Fibroblast of lung (primary cell): Measurements from ENCODE around the gene ZNF230. TPM values are rescaled to one million over a fixed set of nuclear protein-coding genes. Genes with fewer than 3 reads are reported as not detected.

Experiments used
- DNase-seq, 2 donors: peaks; one replicate each; pipeline versions ENCODE4 v3.0.0 to v3.0.0-alpha.2; 2010; ENCODE audit warnings: low read depth in 2 of 2
- H2AFZ ChIP-seq: 2 replicates; pipeline ENCODE4 v1.5.1; 2012; ENCODE audit warnings: low read length, control low read depth, inconsistent platforms
- H3K27ac ChIP-seq: 2 replicates; pipeline ENCODE4 v1.5.1; 2011; ENCODE audit warnings: low read length, control low read depth; ENCODE audit not compliant: insufficient read depth
- H3K27me3 ChIP-seq: 2 replicates; pipeline ENCODE4 v1.5.1; 2011; ENCODE audit warnings: mild to moderate bottlenecking, low read length; ENCODE audit not compliant: control insufficient read depth, insufficient read depth
- H3K36me3 ChIP-seq: 2 replicates; pipeline ENCODE4 v1.5.1; 2011; ENCODE audit warnings: low read length; ENCODE audit not compliant: control insufficient read depth, insufficient read depth
- H3K4me1 ChIP-seq: 2 replicates; pipeline ENCODE4 v1.5.1; 2011; ENCODE audit warnings: low read length; ENCODE audit not compliant: control insufficient read depth, insufficient read depth; ENCODE audit errors: extremely low read depth
- H3K4me2 ChIP-seq: 2 replicates; pipeline ENCODE4 v1.5.1; 2011; ENCODE audit warnings: low read length, control low read depth; ENCODE audit not compliant: insufficient read depth; ENCODE audit errors: extremely low read depth
- H3K4me3 ChIP-seq, 4 experiments: fragments of 200-600 bp in 1 of 4; sonication (generic) in 1 of 4; replicated peaks in 1 of 4; 2 replicates each; pipeline ENCODE4 v1.5.1; 2011 to 2016; ENCODE audit warnings: low read length in 4 of 4, low read depth in 3 of 4, mild to moderate bottlenecking in 3 of 4, control low read depth in 2 of 4, inconsistent platforms in 1 of 4, mixed read lengths in 1 of 4; ENCODE audit not compliant: insufficient read depth in 1 of 4; ENCODE audit errors: control extremely low read depth in 1 of 4
- H3K79me2 ChIP-seq: 2 replicates; pipeline ENCODE4 v1.5.1; 2012; ENCODE audit warnings: mild to moderate bottlenecking, low read length, inconsistent platforms; ENCODE audit not compliant: control insufficient read depth, insufficient read depth
- H3K9ac ChIP-seq: 2 replicates; pipeline ENCODE4 v1.5.1; 2011; ENCODE audit warnings: mild to moderate bottlenecking, low read length, control low read depth; ENCODE audit not compliant: insufficient read depth
- H3K9me3 ChIP-seq: 2 replicates; pipeline ENCODE4 v1.5.1; 2012; ENCODE audit warnings: low read depth, low read length; ENCODE audit not compliant: control insufficient read depth, insufficient read depth
- H4K20me1 ChIP-seq: 2 replicates; pipeline ENCODE4 v1.5.1; 2011; ENCODE audit warnings: low read length; ENCODE audit not compliant: control insufficient read depth, insufficient read depth; ENCODE audit errors: extremely low read depth
- EZH2 ChIP-seq: IDR thresholded peaks from 2 replicates; pipeline ENCODE4 v1.5.1; 2012; ENCODE audit warnings: low read length, control low read depth, mild to moderate bottlenecking; ENCODE audit errors: missing control alignments
- polyA minus RNA-seq: library from RNA; depleted of rRNA, polyadenylated mRNA; stranded (reverse); fragments of >200 nt; gene quantifications from 2 replicates; pipeline ENCODE4 v1.2.3, GENCODE V29; 2011; ENCODE audit warnings: low replicate concordance
- polyA plus RNA-seq, 2 donors: library from polyadenylated mRNA; depleted of rRNA in 1 of 2; stranded (reverse) in 1 of 2; unstranded in 1 of 2; fragments of >200 nt; gene quantifications; 2 replicates each; pipeline ENCODE4 v1.2.1, GENCODE V29; 2011 to 2012; ENCODE audit warnings: missing spikeins in 1 of 2
- total RNA-seq: library from RNA; depleted of rRNA; stranded (reverse); fragments of >200 nt; gene quantifications from 2 replicates; pipeline ENCODE4 v1.2.1, GENCODE V29; 2014
- TF ChIP-seq, protein P1 (sequence below), 2 donors: IDR thresholded peaks in 1 of 2; conservative IDR thresholded peaks in 1 of 2; 1 replicate in 1 of 2; 2 replicates in 1 of 2; pipeline ENCODE4 v1.5.1; 2011 to 2012; ENCODE audit warnings: low read length in 2 of 2, control low read depth in 1 of 2, inconsistent platforms in 1 of 2, low read depth in 1 of 2, mild to moderate bottlenecking in 1 of 2

ZNF230 gene
- total RNA-seq = 4.0 and 4.6 TPM in 2 replicates
- polyA plus RNA-seq = 2.0 and 3.5 TPM in 2 replicates
- 1.4 and 1.8 TPM in 2 replicates for polyA plus RNA-seq (2012)
- polyA minus RNA-seq = 0.24 TPM in 1 of 2 replicates, not detected in the other

DNA sequence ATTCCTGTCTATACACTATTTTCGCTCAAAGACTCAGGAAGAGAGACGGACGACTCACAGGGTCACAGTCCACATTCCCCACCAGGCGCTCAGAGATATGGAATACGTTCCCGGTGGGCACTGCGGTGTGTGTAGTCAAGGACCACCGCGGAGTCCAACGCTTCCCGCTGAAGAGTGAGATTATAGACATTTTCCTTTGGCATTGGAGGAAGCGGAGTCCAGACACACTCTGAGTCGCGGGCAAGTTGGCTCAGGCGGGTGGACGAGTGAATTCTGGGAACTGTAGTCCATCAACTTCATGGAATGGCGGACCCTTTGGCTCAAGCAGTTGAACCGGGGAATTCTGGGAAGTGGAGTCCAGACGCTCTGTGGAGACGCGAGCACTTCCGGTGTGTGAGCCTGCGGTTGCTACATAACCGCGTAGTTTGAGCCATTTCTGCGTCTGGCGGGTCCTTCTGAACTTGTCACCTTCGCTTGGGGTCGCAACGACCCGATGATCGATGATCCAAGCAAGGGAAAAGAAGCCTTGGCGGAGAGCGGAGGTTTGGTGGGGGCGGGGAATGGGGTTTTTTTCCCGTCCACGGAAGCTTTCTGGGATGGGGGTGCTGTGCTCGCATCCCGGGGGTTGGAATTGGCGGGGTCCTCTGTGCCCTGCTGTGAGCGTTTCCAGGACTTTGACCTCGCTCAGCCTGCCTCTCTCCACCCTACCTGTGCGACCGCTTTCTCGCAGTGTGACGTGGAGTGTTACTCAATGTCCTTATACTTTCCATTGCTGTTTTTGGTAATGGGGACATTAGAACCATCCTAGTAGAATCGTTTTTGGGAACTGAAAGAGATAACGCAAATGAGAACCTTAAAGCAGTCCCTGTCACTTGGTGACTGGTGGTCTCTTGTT, at the start of gene ZNF230:
Gene ZNF230, plus strand, starts transcription at position 392 of the 895 bp plus-strand sequence. CDS start 4,122 bp downstream, outside the sequence.
- H3K27ac ChIP-seq = peak within 1 kb of the TSS; percentile 76
- H4K20me1 ChIP-seq = no peaks in the 10 kb centered on the region
- DNase-seq = peak; percentile 95
- TF ChIP-seq, protein P1, sequence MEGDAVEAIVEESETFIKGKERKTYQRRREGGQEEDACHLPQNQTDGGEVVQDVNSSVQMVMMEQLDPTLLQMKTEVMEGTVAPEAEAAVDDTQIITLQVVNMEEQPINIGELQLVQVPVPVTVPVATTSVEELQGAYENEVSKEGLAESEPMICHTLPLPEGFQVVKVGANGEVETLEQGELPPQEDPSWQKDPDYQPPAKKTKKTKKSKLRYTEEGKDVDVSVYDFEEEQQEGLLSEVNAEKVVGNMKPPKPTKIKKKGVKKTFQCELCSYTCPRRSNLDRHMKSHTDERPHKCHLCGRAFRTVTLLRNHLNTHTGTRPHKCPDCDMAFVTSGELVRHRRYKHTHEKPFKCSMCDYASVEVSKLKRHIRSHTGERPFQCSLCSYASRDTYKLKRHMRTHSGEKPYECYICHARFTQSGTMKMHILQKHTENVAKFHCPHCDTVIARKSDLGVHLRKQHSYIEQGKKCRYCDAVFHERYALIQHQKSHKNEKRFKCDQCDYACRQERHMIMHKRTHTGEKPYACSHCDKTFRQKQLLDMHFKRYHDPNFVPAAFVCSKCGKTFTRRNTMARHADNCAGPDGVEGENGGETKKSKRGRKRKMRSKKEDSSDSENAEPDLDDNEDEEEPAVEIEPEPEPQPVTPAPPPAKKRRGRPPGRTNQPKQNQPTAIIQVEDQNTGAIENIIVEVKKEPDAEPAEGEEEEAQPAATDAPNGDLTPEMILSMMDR (conservative IDR thresholded peaks at IDR 0.05 in 1 of 2, IDR thresholded peaks at IDR 0.05 in 1 of 2; ENCODE audit: low read depth in 1 of 2, low read length in 2 of 2) = no peak
- no peak for TF ChIP-seq EZH2
- peak within 1 kb of the TSS; percentile 98 for H2AFZ ChIP-seq
- peak within 1 kb of the TSS; percentile 52 to 96 (median 77) for H3K4me3 ChIP-seq
- no peaks in the 10 kb centered on the region for H3K27me3 ChIP-seq
- H3K9me3 ChIP-seq = no peaks in the 10 kb centered on the region
- peaks cover 3% of the 10 kb centered on the region for H3K4me1 ChIP-seq
- H3K4me2 ChIP-seq = peak within 1 kb of the TSS; percentile 86
- H3K79me2 ChIP-seq = peaks cover 4% of the 10 kb centered on the region
- H3K9ac ChIP-seq = peak within 1 kb of the TSS; percentile 57
- no peaks in the 10 kb centered on the region for H3K36me3 ChIP-seq

DNA sequence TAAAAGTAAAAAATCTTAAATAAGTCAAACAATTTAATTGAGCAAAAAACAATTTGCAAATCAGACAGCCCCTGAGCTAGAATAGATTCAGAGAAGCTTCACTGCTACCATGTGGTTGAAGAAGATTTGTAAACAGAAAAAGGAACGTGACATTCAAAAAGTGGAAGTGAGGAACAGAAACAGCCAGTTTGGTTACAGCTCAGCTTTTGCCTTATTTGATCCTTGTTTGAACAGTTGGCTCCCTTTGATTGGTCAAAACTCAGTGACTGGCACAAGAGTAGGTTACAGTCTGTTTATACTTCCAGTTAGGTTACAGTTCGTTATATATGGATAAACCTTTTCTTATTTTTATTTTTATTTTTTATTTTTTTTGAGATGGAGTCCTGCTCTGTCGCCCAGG, 45.9 kb upstream of the ZNF230 start:
- Histone ChIP-seq H4K20me1 (no peaks in the 10 kb centered on the region), H3K36me3 (no peaks in the 10 kb centered on the region), H3K27ac (no peak overlapping the region), H2AFZ (no peak overlapping the region), H3K79me2 (peaks cover 2% of the 10 kb centered on the region), H3K9me3 (no peaks in the 10 kb centered on the region), H3K27me3 (no peaks in the 10 kb centered on the region), H3K4me1 (peaks cover 2% of the 10 kb centered on the region), H3K9ac (no peak overlapping the region), H3K4me3 (no peak overlapping the region), H3K4me2 (no peak overlapping the region)
- no peak for TF ChIP-seq EZH2
- TF ChIP-seq, protein P1 (conservative IDR thresholded peaks at IDR 0.05 in 1 of 2, IDR thresholded peaks at IDR 0.05 in 1 of 2; ENCODE audit: low read depth in 1 of 2, low read length in 2 of 2) = no peak
- no peak for DNase-seq

DNA sequence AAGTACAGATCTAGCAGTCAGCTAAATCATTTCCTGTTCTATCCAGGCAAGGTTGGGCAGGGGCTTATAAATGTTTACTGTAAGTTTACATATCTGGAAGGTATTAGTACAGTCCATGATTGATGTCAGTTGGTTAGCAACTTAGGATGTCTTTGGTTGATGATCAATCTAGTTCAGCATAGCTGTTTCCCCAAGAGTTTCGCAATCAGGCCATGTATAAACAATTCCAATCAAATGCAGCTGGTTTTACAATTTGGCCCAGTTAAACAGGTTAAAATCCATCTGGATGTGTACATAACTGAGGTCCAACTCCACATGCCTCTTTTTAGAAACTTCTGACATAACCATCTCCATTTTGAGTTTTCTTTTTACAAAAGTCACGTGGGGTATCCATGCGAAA, 44.9 kb upstream of the ZNF230 start:
- Histone ChIP-seq H3K9ac (no peak overlapping the region), H3K4me3 (no peak overlapping the region), H3K36me3 (no peaks in the 10 kb centered on the region), H3K4me1 (peaks cover 2% of the 10 kb centered on the region), H4K20me1 (no peaks in the 10 kb centered on the region), H3K27ac (no peak overlapping the region), H3K27me3 (no peaks in the 10 kb centered on the region), H2AFZ (no peak overlapping the region), H3K9me3 (no peaks in the 10 kb centered on the region), H3K79me2 (no peaks in the 10 kb centered on the region), H3K4me2 (peak overlapping the region; percentile 0)
- no peak for TF ChIP-seq EZH2
- TF ChIP-seq, protein P1 (conservative IDR thresholded peaks at IDR 0.05 in 1 of 2, IDR thresholded peaks at IDR 0.05 in 1 of 2; ENCODE audit: low read depth in 1 of 2, low read length in 2 of 2) = no peak
- DNase-seq = peak; percentile 68 to 86
